Right renal cortex interstitium (tissue), 3 donors: ENCODE results near the gene CFAP20DC. TPM values are rescaled to one million over a fixed set of nuclear protein-coding genes. Genes with fewer than 3 reads are reported as not detected.
"Not testable (repeated sequence)": the region's sequence is repeated elsewhere in the genome, so short reads cannot be mapped to it uniquely, and the experiment has no call there.

Experiments
- DNase-seq, 3 donors: peaks; one replicate each; pipeline ENCODE4 v3.0.0-alpha.2; 2013; ENCODE audit warnings: low read depth in 3 of 3, low spot score in 2 of 3
- polyA plus RNA-seq, 3 donors: library from polyadenylated mRNA; unstranded; fragments of 120-200 nt; gene quantifications; one replicate each; pipeline ENCODE4 v1.2.1, GENCODE V29; 2013; ENCODE audit not compliant: insufficient read length in 3 of 3

CFAP20DC gene
- polyA plus RNA-seq, 3 donors: 4.2 to 5.0 (median 4.6) TPM

- DNase-seq: no peak
Observed at GRCh38 chr3:58874795-58875194, 175.0 kb downstream of the CFAP20DC start.

GRCh38 chr3:58874248-58874741, 175.5 kb downstream of the CFAP20DC start:
- DNase-seq: no peak

- no peak for DNase-seq
Observed at GRCh38 chr3:58868097-58868779, 181.6 kb downstream of the CFAP20DC start.

GRCh38 chr3:58867621-58868020, 182.2 kb downstream of the CFAP20DC start:
- no peak for DNase-seq

GRCh38 chr3:58866079-58866478, 183.7 kb downstream of the CFAP20DC start:
- DNase-seq: no peak

GRCh38 chr3:58864480-58864879, 185.3 kb downstream of the CFAP20DC start:
- no peak for DNase-seq

GRCh38 chr3:58863206-58863605, 186.6 kb downstream of the CFAP20DC start:
- DNase-seq: no peak

- DNase-seq: no peak
Observed at GRCh38 chr3:58861551-58861950, 188.3 kb downstream of the CFAP20DC start.

GRCh38 chr3:58858126-58858525, 191.7 kb downstream of the CFAP20DC start:
- DNase-seq: no peak

GRCh38 chr3:58857402-58857801, 192.4 kb downstream of the CFAP20DC start:
- no peak for DNase-seq

GRCh38 chr3:58848826-58849225, 201.0 kb downstream of the CFAP20DC start:
- DNase-seq: no peak

GRCh38 chr3:58842050-58842747, 207.6 kb downstream of the CFAP20DC start:
- DNase-seq: not testable (repeated sequence)

- no peak for DNase-seq
Observed at GRCh38 chr3:58840949-58841348, 208.9 kb downstream of the CFAP20DC start.

GRCh38 chr3:58839964-58840363, 209.9 kb downstream of the CFAP20DC start:
- DNase-seq: no peak

- no peak for DNase-seq
Observed at GRCh38 chr3:58839187-58839586, 210.6 kb downstream of the CFAP20DC start.

GRCh38 chr3:58837856-58838255, 212.0 kb downstream of the CFAP20DC start:
- DNase-seq: no peak

- DNase-seq: no peak
Observed at GRCh38 chr3:58837141-58837843, 212.5 kb downstream of the CFAP20DC start.

- DNase-seq: no peak
Observed at GRCh38 chr3:58835086-58835485, 214.7 kb downstream of the CFAP20DC start.

- no peak for DNase-seq
Observed at GRCh38 chr3:58833491-58833890, 216.3 kb downstream of the CFAP20DC start.

- no peak for DNase-seq
Observed at GRCh38 chr3:58829321-58830000, 220.4 kb downstream of the CFAP20DC start.

GRCh38 chr3:58824777-58825176, 225.0 kb downstream of the CFAP20DC start:
- no peak for DNase-seq
